Measurements from ENCODE around the gene KCNQ5. TPM values are rescaled to one million over a fixed set of nuclear protein-coding genes. Genes with fewer than 3 reads are reported as not detected.

Gene KCNQ5
- total RNA-seq, 3 donors from 2014 or later (not counting 1 experiment from before 2014, with no cell fraction given), result 8.2 to 9.7 (median 8.7) TPM

GRCh38 chr6:72642435-72642834 lies 20.6 kb downstream of the KCNQ5 start:
- peaks cover 0 to 3% of the 10 kb centered on the region in 2 donors for H3K9me3 Mint-ChIP-seq
- WGBS (ENCODE audit: insufficient coverage), result 100% methylated on average over 1 of the region's 1 CpG
- ATAC-seq (no peak), DNase-seq (no peak)
- Histone ChIP-seq H3K4me3 (ENCODE audit: low read length) (no peak overlapping the region), H3K9me3 (ENCODE audit: control insufficient read depth, insufficient read depth, low read length) (no peaks in the 10 kb centered on the region), H3K4me1 (ENCODE audit: control insufficient read depth, insufficient read depth, low read length) (no peaks in the 10 kb centered on the region), H3K27ac (ENCODE audit: low read length) (no peak overlapping the region), H3K27me3 (ENCODE audit: control insufficient read depth, insufficient read depth, low read length) (no peaks in the 10 kb centered on the region), H3K36me3 (ENCODE audit: control insufficient read depth, insufficient read depth, low read length) (no peaks in the 10 kb centered on the region)
- H3K27ac Mint-ChIP-seq, result no peak overlapping the region
- no peak overlapping the region for H3K4me3 Mint-ChIP-seq
- intact Hi-C loops (cut with micrococcal nuclease), result no loop called here
- H3K36me3 Mint-ChIP-seq, result no peaks in the 10 kb centered on the region
- H3K27me3 Mint-ChIP-seq (ENCODE audit: low read depth in 2 of 2), result no peaks in the 10 kb centered on the region
- peaks cover 5% of the 10 kb centered on the region in 2 donors for H3K4me1 Mint-ChIP-seq
- TF ChIP-seq CTCF (IDR thresholded peaks at IDR 0.05), result no peak

GRCh38 chr6:72643214-72643613 lies 21.4 kb downstream of the KCNQ5 start:
- TF ChIP-seq CTCF (IDR thresholded peaks at IDR 0.05), result no peak
- H3K4me1 Mint-ChIP-seq, result peaks cover 5% of the 10 kb centered on the region in 2 donors
- DNase-seq (no peak), ATAC-seq (no peak)
- 100% methylated on average over 1 of the region's 1 CpG for WGBS (ENCODE audit: insufficient coverage)
- Histone ChIP-seq H3K4me3 (ENCODE audit: low read length) (no peak overlapping the region), H3K27me3 (ENCODE audit: control insufficient read depth, insufficient read depth, low read length) (no peaks in the 10 kb centered on the region), H3K36me3 (ENCODE audit: control insufficient read depth, insufficient read depth, low read length) (no peaks in the 10 kb centered on the region), H3K27ac (ENCODE audit: low read length) (no peak overlapping the region), H3K9me3 (ENCODE audit: control insufficient read depth, insufficient read depth, low read length) (no peaks in the 10 kb centered on the region), H3K4me1 (ENCODE audit: control insufficient read depth, insufficient read depth, low read length) (no peaks in the 10 kb centered on the region)
- H3K36me3 Mint-ChIP-seq, result no peaks in the 10 kb centered on the region
- H3K9me3 Mint-ChIP-seq, result peaks cover 0 to 3% of the 10 kb centered on the region in 2 donors
- no peak overlapping the region for H3K4me3 Mint-ChIP-seq
- no peak overlapping the region for H3K27ac Mint-ChIP-seq
- no peaks in the 10 kb centered on the region for H3K27me3 Mint-ChIP-seq (ENCODE audit: low read depth in 2 of 2)
- intact Hi-C loops (cut with micrococcal nuclease), result no loop called here

- DNase-seq (no peak), ATAC-seq (no peak)
- Mint-ChIP-seq H3K4me3 (no peak overlapping the region), H3K27me3 (ENCODE audit: low read depth in 2 of 2) (no peaks in the 10 kb centered on the region), H3K27ac (no peak overlapping the region), H3K9me3 (peaks cover 0 to 3% of the 10 kb centered on the region in 2 donors), H3K36me3 (no peaks in the 10 kb centered on the region), H3K4me1 (peaks cover 5% of the 10 kb centered on the region in 2 donors)
- Histone ChIP-seq H3K27ac (ENCODE audit: low read length) (no peak overlapping the region), H3K9me3 (ENCODE audit: control insufficient read depth, insufficient read depth, low read length) (no peaks in the 10 kb centered on the region), H3K4me1 (ENCODE audit: control insufficient read depth, insufficient read depth, low read length) (no peaks in the 10 kb centered on the region), H3K27me3 (ENCODE audit: control insufficient read depth, insufficient read depth, low read length) (no peaks in the 10 kb centered on the region), H3K4me3 (ENCODE audit: low read length) (no peak overlapping the region), H3K36me3 (ENCODE audit: control insufficient read depth, insufficient read depth, low read length) (no peaks in the 10 kb centered on the region)
- WGBS (ENCODE audit: insufficient coverage), result 94% methylated on average over 3 of the region's 4 CpGs
- intact Hi-C loops (cut with micrococcal nuclease), result no loop called here
- TF ChIP-seq CTCF (IDR thresholded peaks at IDR 0.05), result no peak
These were observed 25.0 kb downstream of the KCNQ5 start for GRCh38 chr6:72646604-72647485.
